Activated CD8-positive, alpha-beta memory T cell treated with anti-CD3 and anti-CD28 coated beads, Interleukin-2, amount 50 U/mL, for 4 hours (primary cell): ENCODE measurements around the gene TMEM92.

Source experiments
- DNase-seq: peaks from one replicate; pipeline ENCODE4 v3.0.0-alpha.2; 2020

TMEM92 gene

GRCh38 chr17:50329716-50330115 lies 55.5 kb downstream of the TMEM92 start:
- DNase-seq: no peak

DNA sequence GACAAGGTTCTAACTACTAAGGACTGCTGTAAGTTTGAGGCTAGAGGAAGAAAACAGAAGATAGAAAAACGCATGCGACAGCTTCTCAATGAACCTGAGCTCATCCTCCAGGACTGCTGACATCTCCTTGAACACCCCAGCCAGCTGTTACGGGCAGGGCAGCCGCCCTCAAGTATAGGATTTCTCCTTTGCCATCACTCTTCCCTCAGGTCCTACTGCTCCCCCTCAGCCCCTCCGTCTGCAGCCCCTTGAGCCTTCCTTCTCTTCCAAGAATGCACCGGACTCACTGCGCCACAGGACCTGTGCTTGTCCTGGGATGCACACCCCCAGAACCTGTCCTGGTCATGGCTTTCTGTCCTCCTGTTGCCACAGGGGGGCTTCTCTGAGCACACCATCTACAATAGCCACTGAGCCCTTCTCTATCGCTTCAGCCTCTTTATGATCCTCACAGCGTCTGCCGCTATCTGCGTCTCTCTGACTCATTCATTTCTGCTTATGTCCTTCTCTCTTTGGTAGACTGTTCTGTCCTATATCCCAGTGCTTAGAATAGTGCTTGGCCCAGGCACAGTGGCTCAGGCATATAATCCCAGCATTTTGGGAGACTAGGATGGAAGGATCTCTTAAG lies 56.0 kb downstream of the TMEM92 start:
- no peak for DNase-seq
